Caco-2 (cell line): Measurements from ENCODE around the gene CASZ1. TPM values are rescaled to one million over a fixed set of nuclear protein-coding genes. Genes with fewer than 3 reads are reported as not detected.

Experiments
- BruUV-seq: library from RNA; stranded (reverse); fragments of 400-500 nt; replicated peaks from 2 replicates; lab custom pipeline; 2021; lab: Mats Ljungman, UMichigan
- CTCF ChIA-PET: fragments of 300-600 bp; sonication (Branson Sonifier 250); formaldehyde crosslinking; loops from one replicate; lab custom pipeline; 2022; ENCODE audit warnings: antibody characterized with exemption; lab: Charles Lee
- POLR2A ChIA-PET: fragments of 300-600 bp; sonication (Branson Sonifier 250); formaldehyde crosslinking; loops from one replicate; lab custom pipeline; 2022; ENCODE audit warnings: antibody characterized with exemption; lab: Charles Lee
- DNase-seq, 2 experiments: peaks; one replicate each; pipeline versions ENCODE4 v3.0.0 to v3.0.0-alpha.2; 2020 to 2022
- H3K27me3 ChIP-seq: replicated peaks from 2 replicates; pipeline ENCODE4 v1.6.0; 2011; ENCODE audit warnings: low read length; ENCODE audit not compliant: control insufficient read depth, insufficient read depth
- H3K36me3 ChIP-seq: 2 replicates; pipeline ENCODE4 v1.5.1; 2011; ENCODE audit warnings: low read length; ENCODE audit not compliant: control insufficient read depth, insufficient read depth
- H3K4me1 ChIP-seq: fragments of 250-450 bp; sonication (Bioruptor Pico); 2 replicates; pipeline ENCODE4 v1.5.1; 2020; ENCODE audit warnings: mild to moderate bottlenecking
- H3K4me3 ChIP-seq: 2 replicates; pipeline ENCODE4 v1.5.1; 2011; ENCODE audit warnings: low read depth, mild to moderate bottlenecking, control low read depth, low read length
- H3K9me3 ChIP-seq: fragments of 250-450 bp; sonication (Bioruptor Pico); 2 replicates; pipeline ENCODE4 v1.5.1; 2020; ENCODE audit warnings: mild to moderate bottlenecking, moderate library complexity
- H3K27ac Mint-ChIP-seq: one replicate; pipeline ENCODE4 v1.8.0; 2022; ENCODE audit warnings: mixed read lengths; ENCODE audit not compliant: unreplicated experiment
- H3K27me3 Mint-ChIP-seq: one replicate; pipeline ENCODE4 v1.8.0; 2022; ENCODE audit warnings: mixed read lengths; ENCODE audit not compliant: insufficient read depth, unreplicated experiment
- H3K36me3 Mint-ChIP-seq: one replicate; pipeline ENCODE4 v1.8.0; 2022; ENCODE audit warnings: mild to moderate bottlenecking, mixed read lengths; ENCODE audit not compliant: insufficient read depth, unreplicated experiment
- H3K4me1 Mint-ChIP-seq: one replicate; pipeline ENCODE4 v1.8.0; 2022; ENCODE audit warnings: low read depth, mixed read lengths; ENCODE audit not compliant: unreplicated experiment
- H3K4me3 Mint-ChIP-seq: one replicate; pipeline ENCODE4 v1.8.0; 2022; ENCODE audit warnings: mild to moderate bottlenecking, moderate library complexity, mixed read lengths; ENCODE audit not compliant: unreplicated experiment
- H3K9me3 Mint-ChIP-seq: one replicate; pipeline ENCODE4 v1.8.0; 2022; ENCODE audit warnings: mixed read lengths; ENCODE audit not compliant: unreplicated experiment
- intact Hi-C: fragments of 100-400 bp; cut with micrococcal nuclease; formaldehyde crosslinking; loops from one replicate; pipeline ENCODE4 v1.10.0; 2022; ENCODE audit not compliant: unreplicated experiment
- total RNA-seq: library from RNA; stranded (reverse); gene quantifications from 2 replicates; pipeline ENCODE4 v1.2.3, GENCODE V29; 2022
- TF ChIP-seq, protein P1 (sequence below), 2 experiments: fragments of 200-600 bp in 1 of 2; IDR thresholded peaks; 1 replicate in 1 of 2; 2 replicates in 1 of 2; pipeline versions ENCODE4 v1.5.1 to v1.8.0; 2011 to 2022; ENCODE audit warnings: antibody characterized with exemption in 1 of 2, control low read depth in 1 of 2, inconsistent platforms in 1 of 2, low read depth in 1 of 2, low read length in 1 of 2, mild to moderate bottlenecking in 1 of 2, moderate library complexity in 1 of 2; ENCODE audit not compliant: insufficient read depth in 1 of 2, severe bottlenecking in 1 of 2, unreplicated experiment in 1 of 2

CASZ1 gene
- total RNA-seq, 1 experiment from 2014 or later, result 10.9 TPM

DNA sequence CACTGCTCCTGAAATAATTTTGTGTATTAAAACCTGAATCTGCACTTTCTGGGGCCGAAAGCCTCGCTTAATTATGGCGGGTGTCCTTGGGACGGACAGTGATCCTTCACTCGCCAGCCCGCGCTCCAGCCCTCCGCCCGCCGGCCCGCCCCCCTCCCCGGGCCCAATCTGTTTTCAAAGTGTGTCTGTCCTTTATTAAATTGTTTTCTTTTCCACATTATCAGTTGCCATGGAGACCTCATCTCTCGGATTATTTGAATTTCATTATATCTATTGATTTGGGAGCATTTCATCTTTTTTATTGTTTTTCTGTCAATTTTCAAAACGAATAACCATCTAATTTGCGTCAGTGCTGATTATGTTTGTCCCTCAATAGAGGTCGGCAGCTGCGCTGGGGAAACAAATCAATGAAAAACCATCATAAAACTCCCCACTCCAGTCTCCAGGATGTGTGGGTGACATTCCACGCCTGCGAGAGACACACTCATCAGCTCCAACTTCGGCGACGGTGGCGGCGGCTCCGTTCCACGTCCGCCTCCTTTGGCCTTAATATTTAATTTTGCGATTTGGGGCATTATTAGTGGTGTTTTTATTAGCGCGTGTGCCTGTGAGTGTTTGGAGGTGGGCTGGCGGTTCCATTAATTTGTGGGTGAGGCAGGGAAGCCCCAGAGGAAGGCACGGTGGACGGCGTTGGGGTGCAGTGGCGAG, 123.9 kb downstream of the CASZ1 start:
- Mint-ChIP-seq H3K9me3 (no peaks in the 10 kb centered on the region), H3K4me1 (peaks cover 5% of the 10 kb centered on the region), H3K27me3 (no peaks in the 10 kb centered on the region), H3K27ac (no peak overlapping the region), H3K4me3 (no peak overlapping the region), H3K36me3 (no peaks in the 10 kb centered on the region)
- TF ChIP-seq, protein P1, sequence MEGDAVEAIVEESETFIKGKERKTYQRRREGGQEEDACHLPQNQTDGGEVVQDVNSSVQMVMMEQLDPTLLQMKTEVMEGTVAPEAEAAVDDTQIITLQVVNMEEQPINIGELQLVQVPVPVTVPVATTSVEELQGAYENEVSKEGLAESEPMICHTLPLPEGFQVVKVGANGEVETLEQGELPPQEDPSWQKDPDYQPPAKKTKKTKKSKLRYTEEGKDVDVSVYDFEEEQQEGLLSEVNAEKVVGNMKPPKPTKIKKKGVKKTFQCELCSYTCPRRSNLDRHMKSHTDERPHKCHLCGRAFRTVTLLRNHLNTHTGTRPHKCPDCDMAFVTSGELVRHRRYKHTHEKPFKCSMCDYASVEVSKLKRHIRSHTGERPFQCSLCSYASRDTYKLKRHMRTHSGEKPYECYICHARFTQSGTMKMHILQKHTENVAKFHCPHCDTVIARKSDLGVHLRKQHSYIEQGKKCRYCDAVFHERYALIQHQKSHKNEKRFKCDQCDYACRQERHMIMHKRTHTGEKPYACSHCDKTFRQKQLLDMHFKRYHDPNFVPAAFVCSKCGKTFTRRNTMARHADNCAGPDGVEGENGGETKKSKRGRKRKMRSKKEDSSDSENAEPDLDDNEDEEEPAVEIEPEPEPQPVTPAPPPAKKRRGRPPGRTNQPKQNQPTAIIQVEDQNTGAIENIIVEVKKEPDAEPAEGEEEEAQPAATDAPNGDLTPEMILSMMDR (IDR thresholded peaks at IDR 0.05; ENCODE audit: insufficient read depth in 1 of 2, low read depth in 1 of 2, low read length in 1 of 2, severe bottlenecking in 1 of 2, unreplicated experiment in 1 of 2), result no peak
- BruUV-seq, result no TSS peak
- no peak for DNase-seq
- Histone ChIP-seq H3K9me3 (no peaks in the 10 kb centered on the region), H3K36me3 (no peaks in the 10 kb centered on the region), H3K4me3 (no peak overlapping the region), H3K27me3 (no peaks in the 10 kb centered on the region), H3K4me1 (no peaks in the 10 kb centered on the region)
- POLR2A ChIA-PET, result no interaction called here
- intact Hi-C loops, result no loop called here
- CTCF ChIA-PET, result no interaction called here

DNA sequence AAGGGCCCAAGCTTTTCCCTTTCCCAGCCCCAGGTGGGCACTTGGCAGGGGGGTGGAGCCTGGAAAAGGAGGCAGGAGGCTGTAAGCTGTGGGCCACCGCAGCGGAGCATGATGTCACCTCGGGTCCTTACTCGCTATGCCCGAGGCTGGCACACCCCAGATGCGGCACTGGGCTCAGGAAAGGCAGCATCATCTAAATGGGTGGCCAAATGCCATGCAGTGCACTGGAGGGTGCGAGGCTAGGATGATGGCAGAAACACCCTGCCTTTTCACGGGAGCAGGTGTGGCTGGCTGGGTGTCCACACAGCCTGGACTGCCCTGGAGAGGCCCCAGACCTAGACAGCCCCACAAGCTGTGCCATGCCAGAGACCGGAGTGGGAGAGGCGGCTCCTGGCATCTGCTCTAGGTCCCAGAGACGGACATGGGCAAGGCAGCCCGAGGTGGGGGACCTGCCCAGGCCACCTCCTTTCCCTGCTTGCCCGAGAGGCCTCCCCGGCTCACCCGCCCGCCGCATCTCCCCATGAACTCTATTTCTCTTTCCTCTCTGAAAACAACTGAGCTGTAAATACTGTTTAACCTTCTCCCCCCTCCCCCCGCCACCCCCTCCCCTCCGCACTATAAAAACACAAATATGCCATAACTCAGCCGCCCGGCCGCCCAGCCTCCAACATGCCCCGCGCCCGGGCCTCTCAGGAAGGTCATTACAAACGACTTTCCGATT, 124.7 kb downstream of the CASZ1 start:
- Mint-ChIP-seq H3K4me3 (no peak overlapping the region), H3K27ac (no peak overlapping the region), H3K9me3 (no peaks in the 10 kb centered on the region), H3K27me3 (no peaks in the 10 kb centered on the region), H3K4me1 (peaks cover 5% of the 10 kb centered on the region), H3K36me3 (no peaks in the 10 kb centered on the region)
- intact Hi-C loops, result no loop called here
- Histone ChIP-seq H3K4me3 (no peak overlapping the region), H3K9me3 (no peaks in the 10 kb centered on the region), H3K36me3 (no peaks in the 10 kb centered on the region), H3K4me1 (no peaks in the 10 kb centered on the region), H3K27me3 (no peaks in the 10 kb centered on the region)
- ChIA-PET CTCF (no interaction called here), POLR2A (no interaction called here)
- BruUV-seq, result no TSS peak
- TF ChIP-seq, protein P1 (IDR thresholded peaks at IDR 0.05; ENCODE audit: insufficient read depth in 1 of 2, low read depth in 1 of 2, low read length in 1 of 2, severe bottlenecking in 1 of 2, unreplicated experiment in 1 of 2), result no peak
- no peak for DNase-seq

DNA sequence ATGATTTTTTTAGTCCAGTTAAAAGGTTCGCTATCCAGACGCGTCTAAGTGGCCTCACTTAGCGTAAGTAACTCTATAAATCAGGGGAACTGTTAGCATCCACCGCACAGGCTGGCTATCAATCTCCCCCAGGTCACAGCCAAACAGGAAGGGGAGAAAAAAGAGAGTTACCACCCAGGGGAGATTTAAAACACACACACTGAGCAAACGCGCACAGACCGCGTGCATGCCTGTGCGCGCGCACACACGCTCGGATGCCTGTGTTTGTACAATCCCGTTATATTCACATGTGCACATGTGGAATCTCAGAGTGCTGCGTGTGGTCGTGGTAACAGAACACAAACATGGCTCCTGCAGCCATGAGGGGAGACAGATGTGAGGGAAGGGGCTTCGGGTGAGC, 125.4 kb downstream of the CASZ1 start:
- Histone ChIP-seq H3K36me3 (no peaks in the 10 kb centered on the region), H3K27me3 (no peaks in the 10 kb centered on the region), H3K4me1 (no peaks in the 10 kb centered on the region), H3K4me3 (no peak overlapping the region), H3K9me3 (no peaks in the 10 kb centered on the region)
- H3K27ac Mint-ChIP-seq, result no peak overlapping the region
- POLR2A ChIA-PET, result interaction anchor here (0.6 kb wide), 1 partner anchor 705 kb away, joined by 6 read pairs; no protein-coding TSS in a partner anchor
- CTCF ChIA-PET, result no interaction called here
- H3K4me1 Mint-ChIP-seq, result peaks cover under 1% of the 10 kb centered on the region
- no peaks in the 10 kb centered on the region for H3K27me3 Mint-ChIP-seq
- no peak overlapping the region for H3K4me3 Mint-ChIP-seq
- intact Hi-C loops, result no loop called here
- no peak for DNase-seq
- no TSS peak for BruUV-seq
- TF ChIP-seq, protein P1 (IDR thresholded peaks at IDR 0.05; ENCODE audit: insufficient read depth in 1 of 2, low read depth in 1 of 2, low read length in 1 of 2, severe bottlenecking in 1 of 2, unreplicated experiment in 1 of 2), result no peak
- H3K36me3 Mint-ChIP-seq, result no peaks in the 10 kb centered on the region
- no peaks in the 10 kb centered on the region for H3K9me3 Mint-ChIP-seq
